ENCODE data around the gene RHBDD3.

GRCh38 chr22:29310863-29311339, 43.1 kb upstream of the RHBDD3 start:
- TF ChIP-seq TARDBP (IDR thresholded peaks at IDR 0.05): no peak
- no peak for TF ChIP-seq ELF4 (IDR thresholded peaks at IDR 0.05)
- no peak for TF ChIP-seq LEF1 (IDR thresholded peaks at IDR 0.05; ENCODE audit: borderline replicate concordance)
- no peak for TF ChIP-seq SP1 (IDR thresholded peaks at IDR 0.05)
- TF ChIP-seq FOXM1 (IDR thresholded peaks at IDR 0.05; ENCODE audit: borderline replicate concordance): no peak
- no peak for TF ChIP-seq BHLHE40 (IDR thresholded peaks at IDR 0.05; ENCODE audit: borderline replicate concordance)
- TF ChIP-seq SUZ12 (IDR thresholded peaks at IDR 0.05): no peak
- no peak for TF ChIP-seq HDGF (IDR thresholded peaks at IDR 0.05; ENCODE audit: borderline replicate concordance)
- TF ChIP-seq FOXA1 (IDR thresholded peaks at IDR 0.05): no peak
- TF ChIP-seq ZNF384 (IDR thresholded peaks at IDR 0.05): no peak
- TF ChIP-seq FOXK2 (IDR thresholded peaks at IDR 0.05): no peak
